Thyroid gland (tissue), 4 donors: ENCODE data around the gene RASAL3. TPM values are rescaled to one million over a fixed set of nuclear protein-coding genes. Genes with fewer than 3 reads are reported as not detected.
A peak's percentile ranks its signal among the peaks of the same experiment; 100 is the strongest.
"Not testable (repeated sequence)": the region's sequence is repeated elsewhere in the genome, so short reads cannot be mapped to it uniquely, and the experiment has no call there.

ENCODE experiments used
- DNase-seq, 2 donors: peaks; one replicate each; pipeline ENCODE4 v3.0.0-alpha.2; 2019
- H3K27ac ChIP-seq, 3 donors: fragments of 200-600 bp; sonication (generic); 1 replicate in 2 of 3; 2 replicates in 1 of 3; pipeline ENCODE4 v1.5.1; 2016 to 2019; ENCODE audit warnings: mild to moderate bottlenecking in 1 of 3, moderate library complexity in 1 of 3
- H3K27me3 ChIP-seq: fragments of 200-600 bp; sonication (generic); one replicate; pipeline ENCODE4 v1.5.1; 2019
- H3K36me3 ChIP-seq, 2 donors: fragments of 200-600 bp; sonication (generic); one replicate each; pipeline ENCODE4 v1.5.1; 2016 to 2019
- H3K4me1 ChIP-seq, 2 donors: fragments of 200-600 bp; sonication (generic); one replicate each; pipeline ENCODE4 v1.5.1; 2017 to 2019
- H3K4me3 ChIP-seq, 3 donors: fragments of 200-600 bp; sonication (generic); replicated peaks in 1 of 3; 1 replicate in 2 of 3; 2 replicates in 1 of 3; pipeline ENCODE4 v1.5.1; 2016; ENCODE audit warnings: mild to moderate bottlenecking in 1 of 3
- H3K9me3 ChIP-seq: fragments of 200-600 bp; sonication (generic); one replicate; pipeline ENCODE4 v1.5.1; 2017
- CTCF ChIP-seq, 6 experiments: fragments of 200-600 bp in 3 of 6; fragments of 450-650 bp in 3 of 6; sonication (generic) in 3 of 6; IDR thresholded peaks; one replicate each; pipeline ENCODE4 v1.5.1; 2016 to 2019; ENCODE audit warnings: antibody characterized with exemption in 6 of 6, mild to moderate bottlenecking in 2 of 6, inconsistent platforms in 1 of 6, moderate library complexity in 1 of 6
- POLR2A ChIP-seq, 2 donors: fragments of 450-650 bp; IDR thresholded peaks; one replicate each; pipeline ENCODE4 v1.6.1; 2017; ENCODE audit warnings: antibody characterized with exemption in 2 of 2, mild to moderate bottlenecking in 2 of 2, moderate library complexity in 1 of 2
- WGBS, 2 donors: methylation state at CpG; one replicate each; pipeline ENCODE4 v1.1.5; 2017; 5-methylcytosine and 5-hydroxymethylcytosine counted together
- intact Hi-C: fragments of 100-400 bp; cut with DNase I; formaldehyde crosslinking; loops from one replicate; pipeline ENCODE4 v1.15.1; 2023
- total RNA-seq, 4 donors: library from RNA; depleted of rRNA; stranded (reverse); fragments of >200 nt; gene quantifications; one replicate each; pipeline ENCODE4 v1.2.3, GENCODE V29; 2016

The RASAL3 gene
- total RNA-seq, 4 donors from 2014 or later: 2.6 to 4.4 (median 3.7) TPM

- intact Hi-C loops: no loop called here
- TF ChIP-seq CTCF (IDR thresholded peaks at IDR 0.05) (no peak), POLR2A (IDR thresholded peaks at IDR 0.05) (no peak)
- 89 to 92% methylated on average over 1 of the region's 1 CpG for WGBS, 2 donors
- Histone ChIP-seq H3K27ac (no peak overlapping the region), H3K27me3 (no peaks in the 10 kb centered on the region), H3K9me3 (no peaks in the 10 kb centered on the region), H3K4me3 (no peak overlapping the region), H3K4me1 (no peaks in the 10 kb centered on the region), H3K36me3 (no peaks in the 10 kb centered on the region)
- no peak for DNase-seq
These were observed 30.8 kb upstream of the RASAL3 start for GRCh38 chr19:15495151-15495550.

GRCh38 chr19:15488489-15489226, 24.3 kb upstream of the RASAL3 start:
- Histone ChIP-seq H3K4me1 (no peaks in the 10 kb centered on the region), H3K4me3 (no peak overlapping the region), H3K9me3 (no peaks in the 10 kb centered on the region), H3K36me3 (no peaks in the 10 kb centered on the region), H3K27ac (no peak overlapping the region), H3K27me3 (no peaks in the 10 kb centered on the region)
- 68 to 71% methylated on average over 11 to 13 of the region's 13 CpGs for WGBS, 2 donors
- intact Hi-C loops: no loop called here
- DNase-seq: no peak
- TF ChIP-seq CTCF (IDR thresholded peaks at IDR 0.05) (no peak), POLR2A (IDR thresholded peaks at IDR 0.05) (no peak)

GRCh38 chr19:15487038-15487437, 22.7 kb upstream of the RASAL3 start:
- Histone ChIP-seq H3K9me3 (no peaks in the 10 kb centered on the region), H3K27ac (no peak overlapping the region), H3K36me3 (no peaks in the 10 kb centered on the region), H3K4me3 (no peak overlapping the region), H3K27me3 (no peaks in the 10 kb centered on the region), H3K4me1 (no peaks in the 10 kb centered on the region)
- DNase-seq: no peak
- intact Hi-C loops: no loop called here
- 93 to 94% methylated on average over 4 of the region's 4 CpGs for whole genome bisulfite sequencing, 2 donors
- TF ChIP-seq POLR2A (IDR thresholded peaks at IDR 0.05): no peak
- TF ChIP-seq CTCF (IDR thresholded peaks at IDR 0.05): no peak

GRCh38 chr19:15485768-15486167, 21.4 kb upstream of the RASAL3 start:
- intact Hi-C loops, H3K9me3 ChIP-seq, H3K4me1 ChIP-seq, DNase-seq, H3K4me3 ChIP-seq, H3K36me3 ChIP-seq, H3K27ac ChIP-seq, H3K27me3 ChIP-seq: not testable (repeated sequence)
- 75 to 81% methylated on average over 5 of the region's 5 CpGs for WGBS, 2 donors

- intact Hi-C loops, H3K27ac ChIP-seq, H3K9me3 ChIP-seq, H3K4me3 ChIP-seq, DNase-seq, H3K27me3 ChIP-seq, H3K36me3 ChIP-seq: not testable (repeated sequence)
- peaks cover 3 to 13% of the 10 kb centered on the region in 2 donors for H3K4me1 ChIP-seq
- WGBS, 2 donors: 82 to 96% methylated on average over 7 of the region's 7 CpGs
These were observed 16.7 kb upstream of the RASAL3 start for GRCh38 chr19:15480996-15481395.

GRCh38 chr19:15479391-15480345, 15.3 kb upstream of the RASAL3 start, which contains the start of gene PGLYRP2:
Gene PGLYRP2, minus strand, starts transcription at chr19:15479501. Its CDS starts 130 bp downstream, at chr19:15479371.
- peak; percentile 90 to 92 for DNase-seq
- 38 to 50% methylated on average over 4 to 11 of the region's 16 CpGs for WGBS, 2 donors
- no peak within 1 kb of the TSS for H3K4me3 ChIP-seq

More at GRCh38 chr19:15479391-15480345, 15.3 kb upstream of the RASAL3 start, which contains the start of gene PGLYRP2:
- Histone ChIP-seq H3K27ac (peak within 1 kb of the TSS; percentile 51 to 66 (median 58)), H3K27me3 (no peaks in the 10 kb centered on the region), H3K36me3 (no peaks in the 10 kb centered on the region), H3K4me1 (peaks cover 3 to 13% of the 10 kb centered on the region in 2 donors), H3K9me3 (no peaks in the 10 kb centered on the region)
- TF ChIP-seq POLR2A (IDR thresholded peaks at IDR 0.05): no peak
- peak in 5 of 6 experiments; percentile 47 to 76 (median 69) for TF ChIP-seq CTCF (IDR thresholded peaks at IDR 0.05)
- intact Hi-C loops: no loop called here
